Colonic mucosa (tissue), 4 donors: ENCODE results near the gene FARP1. TPM values are rescaled to one million over a fixed set of nuclear protein-coding genes. Genes with fewer than 3 reads are reported as not detected.

Source experiments
- DNase-seq: peaks from one replicate; pipeline ENCODE4 v3.0.0-alpha.2; 2020
- H3K27ac ChIP-seq: fragments of 200-600 bp; one replicate; pipeline ENCODE4 v1.8.0; 2021
- H3K27me3 ChIP-seq: fragments of 200-600 bp; one replicate; pipeline ENCODE4 v1.8.0; 2021
- H3K36me3 ChIP-seq: fragments of 200-600 bp; one replicate; pipeline ENCODE4 v1.8.0; 2021
- H3K4me1 ChIP-seq: fragments of 200-600 bp; one replicate; pipeline ENCODE4 v1.8.0; 2021; ENCODE audit warnings: mild to moderate bottlenecking
- H3K4me3 ChIP-seq: fragments of 200-600 bp; one replicate; pipeline ENCODE4 v1.8.0; 2021
- H3K9ac ChIP-seq, 2 donors: one replicate each; pipeline ENCODE4 v1.7.0; 2013; ENCODE audit warnings: control low read depth in 2 of 2, low read depth in 2 of 2, low read length in 2 of 2
- H3K9me3 ChIP-seq: fragments of 200-600 bp; one replicate; pipeline ENCODE4 v1.8.0; 2021
- CTCF ChIP-seq: fragments of 200-600 bp; IDR thresholded peaks from one replicate; pipeline ENCODE4 v1.8.0; 2022; ENCODE audit warnings: antibody characterized with exemption, mild to moderate bottlenecking
- intact Hi-C: fragments of 100-400 bp; cut with DNase I; formaldehyde crosslinking; loops from one replicate; pipeline ENCODE4 v1.14.1; 2022
- total RNA-seq, 2 donors: library from RNA; stranded (reverse); fragmentation: NEBNext Ultra II Directional in 1 of 2; extraction: Animal tissue kit (Norgen Biotek cat#: 25700) in 1 of 2; gene quantifications; one replicate each; pipeline ENCODE4 v1.2.1, GENCODE V29; 2021
- donor health status: healthy.
- donor health status: DM: no; HTN: no; CAD: no.
- donor health status: DM: no; HTN: no; CAD: no.

The FARP1 gene
- total RNA-seq, 2 donors from 2014 or later, result 39.1 to 53.5 TPM

GRCh38 chr13:98276486-98276885 lies 133.6 kb downstream of the FARP1 start:
- Histone ChIP-seq H3K9ac (no peak overlapping the region), H3K36me3 (no peaks in the 10 kb centered on the region), H3K27me3 (no peaks in the 10 kb centered on the region), H3K4me1 (no peaks in the 10 kb centered on the region), H3K4me3 (no peak overlapping the region), H3K9me3 (no peaks in the 10 kb centered on the region), H3K27ac (no peak overlapping the region)
- intact Hi-C loops, result no loop called here
- no peak for TF ChIP-seq CTCF
- DNase-seq, result no peak

- intact Hi-C loops, result no loop called here
- DNase-seq, result no peak
- TF ChIP-seq CTCF, result no peak
- Histone ChIP-seq H3K27me3 (no peaks in the 10 kb centered on the region), H3K36me3 (no peaks in the 10 kb centered on the region), H3K9me3 (no peaks in the 10 kb centered on the region), H3K4me1 (no peaks in the 10 kb centered on the region), H3K9ac (no peak overlapping the region), H3K27ac (no peak overlapping the region), H3K4me3 (no peak overlapping the region)
These were observed 135.3 kb downstream of the FARP1 start for GRCh38 chr13:98278068-98278724.

- H3K27ac ChIP-seq, result no peak overlapping the region
- intact Hi-C loops, result no loop called here
- TF ChIP-seq CTCF, result no peak
- H3K9me3 ChIP-seq, result no peaks in the 10 kb centered on the region
- no peaks in the 10 kb centered on the region for H3K27me3 ChIP-seq
- no peak for DNase-seq
- H3K4me3 ChIP-seq, result no peak overlapping the region
- no peaks in the 10 kb centered on the region for H3K4me1 ChIP-seq
- H3K36me3 ChIP-seq, result no peaks in the 10 kb centered on the region
- no peak overlapping the region for H3K9ac ChIP-seq
These were observed 136.7 kb downstream of the FARP1 start for GRCh38 chr13:98279473-98280175.

- H3K4me1 ChIP-seq, result no peaks in the 10 kb centered on the region
- H3K36me3 ChIP-seq, result no peaks in the 10 kb centered on the region
- no peak overlapping the region for H3K4me3 ChIP-seq
- H3K27ac ChIP-seq, result no peak overlapping the region
- DNase-seq, result no peak
- H3K9me3 ChIP-seq, result no peaks in the 10 kb centered on the region
- TF ChIP-seq CTCF, result no peak
- intact Hi-C loops, result no loop called here
- no peak overlapping the region for H3K9ac ChIP-seq
- no peaks in the 10 kb centered on the region for H3K27me3 ChIP-seq
These were observed 137.2 kb downstream of the FARP1 start for GRCh38 chr13:98280176-98280510.

GRCh38 chr13:98284679-98285078 lies 141.8 kb downstream of the FARP1 start:
- intact Hi-C loops, result no loop called here
- H3K9ac ChIP-seq, result no peak overlapping the region
- no peak for DNase-seq
- no peak overlapping the region for H3K4me3 ChIP-seq
- no peaks in the 10 kb centered on the region for H3K27me3 ChIP-seq
- no peak for TF ChIP-seq CTCF
- no peak overlapping the region for H3K27ac ChIP-seq
- H3K4me1 ChIP-seq, result no peaks in the 10 kb centered on the region
- no peaks in the 10 kb centered on the region for H3K9me3 ChIP-seq
- H3K36me3 ChIP-seq, result no peaks in the 10 kb centered on the region
